PC-3 (cell line): ENCODE results near the gene TREX2.

ENCODE experiments used
- EZH2 ChIP-seq: fragments of 300-600 bp; sonication (generic); IDR thresholded peaks from one replicate; pipeline ENCODE4 v1.6.1; 2017; ENCODE audit warnings: antibody characterized with exemption, mild to moderate bottlenecking, low read length; ENCODE audit not compliant: unreplicated experiment
- TF ChIP-seq, protein P1 (sequence below): fragments of 300-600 bp; sonication (generic); conservative IDR thresholded peaks from 2 replicates; pipeline ENCODE4 v1.5.1; 2017; ENCODE audit warnings: antibody characterized with exemption, low read depth, mild to moderate bottlenecking, low read length

DNA sequence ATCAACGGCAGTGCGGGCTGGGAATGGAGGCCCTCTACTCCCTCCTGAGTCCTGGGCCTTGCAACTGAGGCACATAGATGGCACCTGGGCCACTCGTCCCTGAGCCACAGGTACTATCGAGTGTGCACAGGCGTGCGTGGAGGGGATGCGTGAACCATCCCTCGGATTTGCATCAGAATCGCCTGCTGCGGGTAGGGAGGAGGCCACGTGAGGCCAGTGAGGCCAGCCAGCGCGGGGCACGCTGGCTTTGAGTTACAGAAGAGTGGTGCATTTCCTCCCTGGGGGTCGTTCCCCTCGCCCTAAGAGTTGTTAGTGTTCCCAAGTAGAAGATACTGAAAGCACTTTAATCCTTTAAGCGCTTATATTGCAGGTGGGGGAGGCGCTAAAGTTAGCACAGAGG is 24.0 kb downstream of the TREX2 start:
- TF ChIP-seq EZH2: no peak
- TF ChIP-seq, protein P1, sequence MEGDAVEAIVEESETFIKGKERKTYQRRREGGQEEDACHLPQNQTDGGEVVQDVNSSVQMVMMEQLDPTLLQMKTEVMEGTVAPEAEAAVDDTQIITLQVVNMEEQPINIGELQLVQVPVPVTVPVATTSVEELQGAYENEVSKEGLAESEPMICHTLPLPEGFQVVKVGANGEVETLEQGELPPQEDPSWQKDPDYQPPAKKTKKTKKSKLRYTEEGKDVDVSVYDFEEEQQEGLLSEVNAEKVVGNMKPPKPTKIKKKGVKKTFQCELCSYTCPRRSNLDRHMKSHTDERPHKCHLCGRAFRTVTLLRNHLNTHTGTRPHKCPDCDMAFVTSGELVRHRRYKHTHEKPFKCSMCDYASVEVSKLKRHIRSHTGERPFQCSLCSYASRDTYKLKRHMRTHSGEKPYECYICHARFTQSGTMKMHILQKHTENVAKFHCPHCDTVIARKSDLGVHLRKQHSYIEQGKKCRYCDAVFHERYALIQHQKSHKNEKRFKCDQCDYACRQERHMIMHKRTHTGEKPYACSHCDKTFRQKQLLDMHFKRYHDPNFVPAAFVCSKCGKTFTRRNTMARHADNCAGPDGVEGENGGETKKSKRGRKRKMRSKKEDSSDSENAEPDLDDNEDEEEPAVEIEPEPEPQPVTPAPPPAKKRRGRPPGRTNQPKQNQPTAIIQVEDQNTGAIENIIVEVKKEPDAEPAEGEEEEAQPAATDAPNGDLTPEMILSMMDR: no peak
